GM12878 (cell line): Measurements from ENCODE around the gene ARL2. TPM values are rescaled to one million over a fixed set of nuclear protein-coding genes. Genes with fewer than 3 reads are reported as not detected.
A peak's percentile ranks its signal among the peaks of the same experiment; 100 is the strongest.

Source experiments
- CEBPB ChIP-seq, 2 experiments: fragments of 150-350 bp in 1 of 2; IDR thresholded peaks; 2 replicates each; pipeline ENCODE4 v1.6.1; 2012 to 2014; ENCODE audit warnings: low read depth in 2 of 2, low read length in 2 of 2, borderline replicate concordance in 1 of 2, inconsistent platforms in 1 of 2
- GABPA ChIP-seq: IDR thresholded peaks from 2 replicates; pipeline ENCODE4 v1.6.1; 2014; ENCODE audit warnings: antibody characterized with exemption, low read depth, mild to moderate bottlenecking, inconsistent platforms
- IRF5 ChIP-seq: fragments of 450-650 bp; IDR thresholded peaks from 2 replicates; pipeline ENCODE4 v1.6.1; 2017; ENCODE audit warnings: borderline replicate concordance
- LARP7 ChIP-seq: fragments of 450-650 bp; IDR thresholded peaks from 2 replicates; pipeline ENCODE4 v1.6.1; 2017; ENCODE audit warnings: mild to moderate bottlenecking
- RCOR1 ChIP-seq: conservative IDR thresholded peaks from 2 replicates; pipeline ENCODE4 v1.6.1; 2012; ENCODE audit warnings: low read depth, low read length, improper control_type of control experiment
- SKIL ChIP-seq: fragments of 450-650 bp; IDR thresholded peaks from 2 replicates; pipeline ENCODE4 v1.6.1; 2017; ENCODE audit warnings: mild to moderate bottlenecking, low read depth, inconsistent platforms; ENCODE audit not compliant: poor library complexity, severe bottlenecking
- SMARCA5 ChIP-seq: fragments of 450-650 bp; IDR thresholded peaks from 2 replicates; pipeline ENCODE4 v1.6.1; 2017; ENCODE audit warnings: mild to moderate bottlenecking
- SPI1 ChIP-seq: IDR thresholded peaks from 2 replicates; pipeline ENCODE4 v1.6.1; 2011; ENCODE audit warnings: low read depth, mild to moderate bottlenecking, low read length, moderate library complexity, borderline replicate concordance; ENCODE audit not compliant: insufficient read depth
- STAT3 ChIP-seq: IDR thresholded peaks from 2 replicates; pipeline ENCODE4 v1.6.1; 2011; ENCODE audit warnings: low read depth, low read length, improper control_type of control experiment
- ZNF217 ChIP-seq: fragments of 450-650 bp; IDR thresholded peaks from 2 replicates; pipeline ENCODE4 v1.6.1; 2017; ENCODE audit warnings: antibody characterized with exemption, mild to moderate bottlenecking
- polyA plus RNA-seq, 11 experiments: library from polyadenylated mRNA; depleted of rRNA in 4 of 11; unstranded in 6 of 11; stranded (reverse) in 5 of 11; fragments of >200 nt; fragmentation: Nextera tagmentation in 4 of 11; fragmentation: Illumina TruSeq in 1 of 11; extraction: Ambion mirVana in 4 of 11; extraction: Trizol in 1 of 11; gene quantifications; 1 replicate in 1 of 11; 2 replicates in 10 of 11; pipeline versions ENCODE4 v1.2.1 to v1.2.3, GENCODE V29; 2011 to 2016; ENCODE audit warnings: inconsistent platforms in 2 of 11, missing spikeins in 2 of 11, low read depth in 1 of 11
- total RNA-seq, 4 experiments: library from RNA; depleted of rRNA in 3 of 4; stranded (reverse); fragments of >200 nt in 3 of 4; fragmentation: Illumina TruSeq in 1 of 4; extraction: Trizol in 1 of 4; gene quantifications; 2 replicates each; pipeline versions ENCODE4 v1.2.1 to v1.2.3, GENCODE V29; 2013 to 2021

Gene ARL2
- total and polyA plus RNA-seq, 10 of the 15 experiments (the other 5 are each of a cell fraction or from before 2014, with no cell fraction given): 4.1 to 138 (median 73.4) TPM

- TF ChIP-seq IRF5 (no peak), CEBPB (IDR thresholded peaks at IDR 0.05; ENCODE audit: borderline replicate concordance in 1 of 2, low read depth in 2 of 2, low read length in 2 of 2) (no peak), SMARCA5 (no peak), LARP7 (peak; percentile 8; the same call in 1 of the 2 replicates), SKIL (peak; percentile 16), GABPA (no peak), RCOR1 (no peak), SPI1 (no peak), ZNF217 (no peak), STAT3 (no peak)
Measured at GRCh38 chr11:65040520-65040846, 26.5 kb downstream of the ARL2 start (continued).
